GM19238 (cell line): ENCODE results near the gene SRSF5.

Experiments
- DNase-seq: peaks from one replicate; pipeline ENCODE4 v3.0.0; 2011; ENCODE audit warnings: low spot score; ENCODE audit not compliant: insufficient read length

The SRSF5 gene

GRCh38 chr14:69770559-69770958 lies 3.6 kb downstream of the SRSF5 start:
- no peak for DNase-seq

- no peak for DNase-seq
Observed at GRCh38 chr14:69771136-69771535, 4.2 kb downstream of the SRSF5 start.

- DNase-seq, result no peak
Observed at GRCh38 chr14:69772082-69773017, 5.4 kb downstream of the SRSF5 start.

- no peak for DNase-seq
Observed at GRCh38 chr14:69773571-69774276, 6.8 kb downstream of the SRSF5 start.

- DNase-seq, result no peak
Observed at GRCh38 chr14:69775012-69775411, 8.1 kb downstream of the SRSF5 start.

- DNase-seq, result no peak
Observed at GRCh38 chr14:69776875-69777453, 10.0 kb downstream of the SRSF5 start.

- DNase-seq, result no peak
Observed at GRCh38 chr14:69779088-69779487, 12.1 kb downstream of the SRSF5 start.

- no peak for DNase-seq
Observed at GRCh38 chr14:69780092-69780491, 13.2 kb downstream of the SRSF5 start.

- DNase-seq, result no peak
Observed at GRCh38 chr14:69780952-69781351, 14.0 kb downstream of the SRSF5 start.

GRCh38 chr14:69784942-69785341 lies 18.0 kb downstream of the SRSF5 start:
- DNase-seq, result no peak

GRCh38 chr14:69786603-69787002 lies 19.7 kb downstream of the SRSF5 start:
- DNase-seq, result no peak

- no peak for DNase-seq
Observed at GRCh38 chr14:69789118-69789640, 22.2 kb downstream of the SRSF5 start.

- DNase-seq, result no peak
Observed at GRCh38 chr14:69792887-69793421, 26.0 kb downstream of the SRSF5 start.

- no peak for DNase-seq
Observed at GRCh38 chr14:69794791-69795190, 27.8 kb downstream of the SRSF5 start.

GRCh38 chr14:69795691-69796090 lies 28.7 kb downstream of the SRSF5 start:
- DNase-seq, result no peak

GRCh38 chr14:69796797-69797500 lies 30.0 kb downstream of the SRSF5 start, which contains the start of gene SLC10A1:
SLC10A1 (minus strand) TSS chr14:69797241; CDS start chr14:69797155, 86 bp downstream.
- DNase-seq, result no peak

- no peak for DNase-seq
Observed at GRCh38 chr14:69797573-69798338, 30.8 kb downstream of the SRSF5 start.

- no peak for DNase-seq
Observed at GRCh38 chr14:69798339-69798735, 31.4 kb downstream of the SRSF5 start.

- DNase-seq, result no peak
Observed at GRCh38 chr14:69803753-69804152, 36.8 kb downstream of the SRSF5 start.

- DNase-seq, result no peak
Observed at GRCh38 chr14:69804902-69805301, 38.0 kb downstream of the SRSF5 start.
